PC-3 (cell line): ENCODE data around the gene PRR13. TPM values are rescaled to one million over a fixed set of nuclear protein-coding genes. Genes with fewer than 3 reads are reported as not detected.

Source experiments
- ATAC-seq: fragments of 200-7000 bp; cut with Tn5 transposase; 2 replicates; pipeline ENCODE4 v1.9.1; 2020; ENCODE audit warnings: mild to moderate bottlenecking, moderate library complexity
- BruUV-seq: library from RNA; stranded (reverse); fragments of 400-500 nt; replicated peaks from 2 replicates; lab custom pipeline; 2021; lab: Mats Ljungman, UMichigan
- CTCF ChIA-PET: fragments of 300-600 bp; sonication (Branson Sonifier 250); formaldehyde crosslinking; loops from one replicate; lab custom pipeline; 2022; ENCODE audit warnings: antibody characterized with exemption; lab: Charles Lee
- POLR2A ChIA-PET: fragments of 300-600 bp; sonication (Branson Sonifier 250); formaldehyde crosslinking; loops from one replicate; lab custom pipeline; 2022; ENCODE audit warnings: antibody characterized with exemption; ENCODE audit not compliant: unreplicated experiment; lab: Charles Lee
- DNase-seq: peaks from one replicate; pipeline ENCODE4 v3.0.0-alpha.2; 2015
- H2AFZ ChIP-seq: fragments of 300-600 bp; sonication (generic); 2 replicates; pipeline ENCODE4 v1.6.0; 2016; ENCODE audit warnings: antibody characterized with exemption, low read length
- H3F3A ChIP-seq: fragments of 300-600 bp; sonication (generic); one replicate; pipeline ENCODE4 v1.6.0; 2017; ENCODE audit warnings: antibody characterized with exemption, low read length, control low read depth, mild to moderate bottlenecking; ENCODE audit not compliant: unreplicated experiment
- H3K27ac ChIP-seq: fragments of 300-600 bp; sonication (generic); 2 replicates; pipeline ENCODE4 v1.5.1; 2016; ENCODE audit warnings: mild to moderate bottlenecking, low read length
- H3K27me3 ChIP-seq: fragments of 300-600 bp; sonication (generic); 2 replicates; pipeline ENCODE4 v1.6.1; 2016; ENCODE audit warnings: low read length, mixed read lengths
- H3K36me3 ChIP-seq: fragments of 300-600 bp; sonication (generic); 2 replicates; pipeline ENCODE4 v1.6.1; 2016; ENCODE audit warnings: low read depth, mixed run types, low read length, mixed read lengths
- H3K4me1 ChIP-seq: fragments of 300-600 bp; sonication (generic); 2 replicates; pipeline ENCODE4 v1.5.1; 2016; ENCODE audit warnings: low read length; ENCODE audit not compliant: insufficient read depth
- H3K4me2 ChIP-seq: fragments of 300-600 bp; sonication (generic); 2 replicates; pipeline ENCODE4 v1.6.0; 2016; ENCODE audit warnings: low read length
- H3K4me3 ChIP-seq: fragments of 300-600 bp; sonication (generic); 2 replicates; pipeline ENCODE4 v1.5.1; 2016; ENCODE audit warnings: mild to moderate bottlenecking, low read length, mixed read lengths
- H3K79me2 ChIP-seq: fragments of 300-600 bp; sonication (generic); 2 replicates; pipeline ENCODE4 v1.6.1; 2017; ENCODE audit warnings: low read length, mixed read lengths
- H3K9ac ChIP-seq: fragments of 300-600 bp; sonication (generic); 2 replicates; pipeline ENCODE4 v1.6.0; 2016; ENCODE audit warnings: mild to moderate bottlenecking, low read length
- H3K9me2 ChIP-seq: fragments of 300-600 bp; sonication (generic); replicated peaks from 2 replicates; pipeline ENCODE4 v1.6.1; 2016; ENCODE audit warnings: mixed run types, low read length, mixed read lengths
- H3K9me3 ChIP-seq: fragments of 300-600 bp; sonication (generic); 2 replicates; pipeline ENCODE4 v1.6.1; 2016; ENCODE audit warnings: low read length, mixed read lengths
- H4K20me1 ChIP-seq: fragments of 300-600 bp; sonication (generic); 2 replicates; pipeline ENCODE4 v1.6.1; 2016; ENCODE audit warnings: low read length, mixed read lengths
- CTCF ChIP-seq: fragments of 300-600 bp; sonication (generic); conservative IDR thresholded peaks from 2 replicates; pipeline ENCODE4 v1.5.1; 2017; ENCODE audit warnings: antibody characterized with exemption, low read depth, mild to moderate bottlenecking, low read length
- EZH2 ChIP-seq: fragments of 300-600 bp; sonication (generic); IDR thresholded peaks from one replicate; pipeline ENCODE4 v1.6.1; 2017; ENCODE audit warnings: antibody characterized with exemption, mild to moderate bottlenecking, low read length; ENCODE audit not compliant: unreplicated experiment
- EZH2phosphoT487 ChIP-seq: fragments of 300-600 bp; sonication (generic); IDR thresholded peaks from 2 replicates; pipeline ENCODE4 v1.6.1; 2018; ENCODE audit warnings: mild to moderate bottlenecking, antibody characterized with exemption, low read length, borderline replicate concordance
- intact Hi-C: fragments of 100-400 bp; cut with micrococcal nuclease; formaldehyde crosslinking; loops from 2 replicates; pipeline ENCODE4 v1.9.0; 2023
- total RNA-seq: library from RNA; depleted of rRNA; stranded (reverse); fragments of >200 nt; gene quantifications from 2 replicates; pipeline ENCODE4 v1.2.3, GENCODE V29; 2014; rRNA removed

PRR13 gene
- total RNA-seq, 1 experiment from 2014 or later = 54.2 TPM

DNA sequence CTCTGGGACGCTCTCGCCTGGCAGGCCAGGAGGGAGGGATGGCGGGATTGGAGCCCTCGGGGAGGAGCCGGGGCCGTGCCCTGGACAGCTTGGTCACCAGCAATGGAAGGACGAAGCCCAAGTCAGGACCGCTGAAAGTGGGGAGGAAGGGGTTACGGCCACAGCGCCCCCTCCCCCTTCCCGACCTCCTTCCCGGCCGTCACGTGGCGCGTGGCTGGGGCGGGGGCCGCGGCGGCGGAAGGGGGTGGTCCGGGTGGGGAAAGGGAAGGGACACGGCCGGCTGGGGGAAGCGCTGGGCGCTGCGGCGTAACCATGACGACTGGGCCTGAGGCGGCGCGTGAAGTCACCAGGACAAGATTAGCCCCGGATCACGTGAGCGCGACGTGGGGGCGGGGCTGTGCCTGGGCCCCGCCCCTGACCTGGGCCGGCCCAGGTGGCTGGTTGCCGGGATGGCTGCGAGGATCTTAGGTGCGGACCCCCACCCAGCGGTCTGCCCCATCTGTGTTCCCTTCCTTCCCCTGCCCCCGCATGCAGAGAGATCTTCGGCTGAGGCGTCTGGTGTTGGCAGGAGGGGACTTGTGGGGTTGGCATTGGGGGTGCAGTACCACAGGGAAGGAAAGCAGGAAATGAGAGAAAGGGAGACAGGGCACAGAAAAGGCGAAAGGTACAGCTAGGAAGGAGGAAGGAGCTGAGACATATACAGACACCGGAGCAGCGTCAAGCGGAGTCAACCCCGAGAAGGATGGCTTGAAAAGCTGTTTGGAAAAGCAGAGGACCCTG, 51.5 kb downstream of the PRR13 start:
- no peaks in the 10 kb centered on the region for H3K9me2 ChIP-seq
- H3K27ac ChIP-seq = no peak overlapping the region
- peak overlapping the region; percentile 90 for H2AFZ ChIP-seq
- CTCF ChIA-PET = no interaction called here
- H3K4me1 ChIP-seq = peaks cover 7% of the 10 kb centered on the region; the same call in 1 of the 2 replicates
- H4K20me1 ChIP-seq = no peaks in the 10 kb centered on the region
- H3K9me3 ChIP-seq = no peaks in the 10 kb centered on the region
- H3K36me3 ChIP-seq = no peaks in the 10 kb centered on the region
- no TSS peak for BruUV-seq
- TF ChIP-seq EZH2 (no peak), EZH2phosphoT487 (no peak), CTCF (no peak)
- intact Hi-C loops = no loop called here
- ATAC-seq (peak; percentile 94), DNase-seq (peak; percentile 88)
- no peaks in the 10 kb centered on the region for H3F3A ChIP-seq
- peak overlapping the region; percentile 84 for H3K4me2 ChIP-seq
- H3K27me3 ChIP-seq = no peaks in the 10 kb centered on the region
- H3K9ac ChIP-seq = peak overlapping the region; percentile 35
- peak overlapping the region; percentile 65 for H3K4me3 ChIP-seq
- H3K79me2 ChIP-seq = no peaks in the 10 kb centered on the region
- POLR2A ChIA-PET = interaction anchor here (0.6 to 0.7 kb wide), 2 partner anchors 14 to 16 kb away, joined by 8 to 10 read pairs; no protein-coding TSS in a partner anchor

- H3K4me1 ChIP-seq = peaks cover 7% of the 10 kb centered on the region; the same call in 1 of the 2 replicates
- peak overlapping the region; percentile 84 for H3K4me2 ChIP-seq
- ATAC-seq = peak; percentile 6
- peak overlapping the region; percentile 35 for H3K9ac ChIP-seq
- H2AFZ ChIP-seq = peak overlapping the region; percentile 90
- CTCF ChIA-PET = no interaction called here
- H3F3A ChIP-seq = no peaks in the 10 kb centered on the region
- TSS peak; percentile 84 for BruUV-seq
- TF ChIP-seq EZH2 = no peak
- no peak for TF ChIP-seq CTCF
- no peak for TF ChIP-seq EZH2phosphoT487
- intact Hi-C loops = no loop called here
- no peaks in the 10 kb centered on the region for H4K20me1 ChIP-seq
- H3K9me2 ChIP-seq = no peaks in the 10 kb centered on the region
- POLR2A ChIA-PET = interaction anchor here (0.6 kb wide), 2 partner anchors 15 to 557 kb away, joined by 5 to 8 read pairs; no protein-coding TSS in a partner anchor
- H3K79me2 ChIP-seq = no peaks in the 10 kb centered on the region
- H3K4me3 ChIP-seq = peak overlapping the region; percentile 65
- no peaks in the 10 kb centered on the region for H3K9me3 ChIP-seq
- no peaks in the 10 kb centered on the region for H3K27me3 ChIP-seq
- no peaks in the 10 kb centered on the region for H3K36me3 ChIP-seq
- H3K27ac ChIP-seq = no peak overlapping the region
- no peak for DNase-seq
Measured at GRCh38 chr12:53493610-53494391, 52.3 kb downstream of the PRR13 start.

Other genes starting within 250 kb of the PRR13 start
- gene ITGB7, start 234.5 kb upstream of the PRR13 start, total RNA-seq = 1.9 and 3.4 TPM in 2 replicates
- 62.0 and 73.5 TPM in 2 replicates for gene RARG, start 209.5 kb upstream of the PRR13 start, total RNA-seq
- 31.6 and 37.3 TPM in 2 replicates for gene ESPL1, start 173.4 kb upstream of the PRR13 start, total RNA-seq
- 476 and 519 TPM in 2 replicates for gene PFDN5, start 146.2 kb upstream of the PRR13 start, total RNA-seq
- 81.0 and 89.9 TPM in 2 replicates for gene MYG1, start 142.0 kb upstream of the PRR13 start, total RNA-seq
- gene AAAS, start 120.1 kb upstream of the PRR13 start, total RNA-seq = 53.5 and 55.8 TPM in 2 replicates
- not detected in 2 replicates for gene SP7, start 105.4 kb upstream of the PRR13 start, total RNA-seq
- gene SP1, start 61.6 kb upstream of the PRR13 start, total RNA-seq = 49.7 and 57.6 TPM in 2 replicates
- 0.29 TPM in 1 of 2 replicates, not detected in the other for gene AMHR2, start 17.9 kb upstream of the PRR13 start, total RNA-seq
- gene PCBP2, start 10.4 kb downstream of the PRR13 start, total RNA-seq = 204 and 306 TPM in 2 replicates
- gene MAP3K12, start 57.7 kb downstream of the PRR13 start, total RNA-seq = 8.5 and 9.6 TPM in 2 replicates
- 82.0 and 98.9 TPM in 2 replicates for gene TARBP2, start 59.5 kb downstream of the PRR13 start, total RNA-seq
- not detected in 2 replicates for gene NPFF, start 65.8 kb downstream of the PRR13 start, total RNA-seq
- gene ATF7, start 184.6 kb downstream of the PRR13 start, total RNA-seq = 7.9 and 14.2 TPM in 2 replicates
- 244 and 322 TPM in 2 replicates for gene ATP5MC2, start 234.3 kb downstream of the PRR13 start, total RNA-seq